HepG2 (cell line): Measurements from ENCODE around the gene VAMP2. TPM values are rescaled to one million over a fixed set of nuclear protein-coding genes. Genes with fewer than 3 reads are reported as not detected.

Experiments used
- ARID3A ChIP-seq: IDR thresholded peaks from 2 replicates; pipeline ENCODE4 v1.6.1; 2012; ENCODE audit warnings: low read depth, low read length, improper control_type of control experiment
- KDM3A ChIP-seq: IDR thresholded peaks from 2 replicates; pipeline ENCODE4 v1.6.1; 2018; ENCODE audit warnings: low read depth, missing compliant biosample characterization
- PAXIP1 ChIP-seq: sonication (generic); formaldehyde crosslinking; conservative IDR thresholded peaks from 2 replicates; pipeline ENCODE4 v1.4.0; 2020; ENCODE audit warnings: mild to moderate bottlenecking, missing genetic modification reagents, moderate library complexity
- SMAD1 ChIP-seq: sonication (generic); formaldehyde crosslinking; IDR thresholded peaks from 2 replicates; pipeline ENCODE4 v1.4.0; 2020; ENCODE audit warnings: missing genetic modification reagents, low read depth, mild to moderate bottlenecking, borderline replicate concordance
- SNAPC4 ChIP-seq: sonication (generic); formaldehyde crosslinking; IDR thresholded peaks from 2 replicates; pipeline ENCODE4 v1.4.0; 2020; ENCODE audit warnings: mild to moderate bottlenecking, missing genetic modification reagents
- TAF15 ChIP-seq: fragments of 200-400 bp; formaldehyde crosslinking; IDR thresholded peaks from one replicate; pipeline ENCODE4 v1.6.1; 2018; ENCODE audit warnings: mild to moderate bottlenecking, low read depth, low read length; ENCODE audit not compliant: poor library complexity, severe bottlenecking
- TFAP4 ChIP-seq: sonication (generic); IDR thresholded peaks from 2 replicates; pipeline ENCODE4 v1.6.1; 2016; ENCODE audit warnings: low read depth, borderline replicate concordance
- ZBTB38 ChIP-seq: sonication (generic); formaldehyde crosslinking; IDR thresholded peaks from 2 replicates; pipeline ENCODE4 v1.5.1; 2020; ENCODE audit warnings: mild to moderate bottlenecking, missing genetic modification reagents
- ZNF609 ChIP-seq: sonication (generic); formaldehyde crosslinking; IDR thresholded peaks from 2 replicates; pipeline ENCODE4 v1.4.0; 2020; ENCODE audit warnings: mild to moderate bottlenecking, missing genetic modification reagents, borderline replicate concordance
- ZNF644 ChIP-seq: IDR thresholded peaks from 2 replicates; pipeline ENCODE4 v1.6.1; 2016; ENCODE audit warnings: low read depth
- ZSCAN25 ChIP-seq: sonication (generic); formaldehyde crosslinking; IDR thresholded peaks from 2 replicates; pipeline ENCODE4 v1.8.0; 2022; ENCODE audit warnings: mild to moderate bottlenecking, missing genetic modification reagents
- polyA plus RNA-seq, 8 experiments: library from polyadenylated mRNA; depleted of rRNA in 3 of 8; stranded (reverse) in 7 of 8; unstranded in 1 of 8; fragments of >200 nt; fragmentation: Illumina TruSeq in 4 of 8; extraction: Trizol in 4 of 8; gene quantifications; 2 replicates each; pipeline versions ENCODE4 v1.2.1 to v1.2.3, GENCODE V29; 2011 to 2016; ENCODE audit warnings: low read depth in 4 of 8, missing spikeins in 1 of 8, mixed read lengths in 1 of 8; ENCODE audit not compliant: insufficient read depth in 1 of 8
- total RNA-seq, 5 experiments: library from RNA; depleted of rRNA; stranded (reverse); fragments of >200 nt; fragmentation: Illumina TruSeq; extraction: Trizol; gene quantifications; 2 replicates each; pipeline ENCODE4 v1.2.3, GENCODE V29; 2016; ENCODE audit warnings: low read depth in 1 of 5

Gene VAMP2
- total and polyA plus RNA-seq, 2 of the 13 experiments (the other 11 are each of a cell fraction or from before 2014, with no cell fraction given) = 3.9 to 17.2 TPM

GRCh38 chr17:8125154-8125946, 37.4 kb downstream of the VAMP2 start (continued):
- TF ChIP-seq ZNF609 (CRISPR knock-in tag) (no peak), ZBTB38 (no peak), PAXIP1 (CRISPR knock-in tag) (no peak), SMAD1 (CRISPR knock-in tag) (no peak), ZSCAN25 (CRISPR knock-in tag) (0 out of 2 replicates have a peak, but pooled peaks have one; percentile 18), ARID3A (no peak), TFAP4 (no peak), ZNF644 (no peak), TAF15 (peak; percentile 63), KDM3A (0 out of 2 replicates have a peak, but pooled peaks have one; percentile 49), SNAPC4 (no peak)
